ENCODE data around the gene KPNA6.
"Not testable (repeated sequence)": the region's sequence is repeated elsewhere in the genome, so short reads cannot be mapped to it uniquely, and the experiment has no call there.

Gene KPNA6

GRCh38 chr1:32111040-32111623, 3.3 kb downstream of the KPNA6 start:
- in situ Hi-C loops (cut with HindIII; ENCODE audit: low pct_unique_long_range_greater_than_20kb, low sequenced_read_pairs), result no loop called here
- no peak for DNase-seq (ENCODE audit: low read depth in 1 of 2, low spot score in 1 of 2)
- TF ChIP-seq JUND (IDR thresholded peaks at IDR 0.05; ENCODE audit: low read depth), result no peak

GRCh38 chr1:32111789-32112188, 3.9 kb downstream of the KPNA6 start:
- TF ChIP-seq JUND (IDR thresholded peaks at IDR 0.05; ENCODE audit: low read depth), result no peak
- DNase-seq (ENCODE audit: low read depth in 1 of 2, low spot score in 1 of 2), result no peak
- in situ Hi-C loops (cut with HindIII; ENCODE audit: low pct_unique_long_range_greater_than_20kb, low sequenced_read_pairs), result no loop called here

GRCh38 chr1:32112806-32113375, 5.0 kb downstream of the KPNA6 start:
- TF ChIP-seq JUND (IDR thresholded peaks at IDR 0.05; ENCODE audit: low read depth), result no peak
- in situ Hi-C loops (cut with HindIII; ENCODE audit: low pct_unique_long_range_greater_than_20kb, low sequenced_read_pairs), result no loop called here
- no peak for DNase-seq (ENCODE audit: low read depth in 1 of 2, low spot score in 1 of 2)

GRCh38 chr1:32113436-32113835, 5.6 kb downstream of the KPNA6 start:
- in situ Hi-C loops (cut with HindIII; ENCODE audit: low pct_unique_long_range_greater_than_20kb, low sequenced_read_pairs); DNase-seq (ENCODE audit: low read depth in 1 of 2, low spot score in 1 of 2): not testable (repeated sequence)

- TF ChIP-seq JUND (IDR thresholded peaks at IDR 0.05; ENCODE audit: low read depth), result no peak
- DNase-seq (ENCODE audit: low read depth in 1 of 2, low spot score in 1 of 2), result no peak
- in situ Hi-C loops (cut with HindIII; ENCODE audit: low pct_unique_long_range_greater_than_20kb, low sequenced_read_pairs), result no loop called here
Observed at GRCh38 chr1:32114420-32114819, 6.6 kb downstream of the KPNA6 start.

- no peak for TF ChIP-seq JUND (IDR thresholded peaks at IDR 0.05; ENCODE audit: low read depth)
- no peak for DNase-seq (ENCODE audit: low read depth in 1 of 2, low spot score in 1 of 2)
- in situ Hi-C loops (cut with HindIII; ENCODE audit: low pct_unique_long_range_greater_than_20kb, low sequenced_read_pairs), result no loop called here
Observed at GRCh38 chr1:32115496-32115895, 7.6 kb downstream of the KPNA6 start.

- in situ Hi-C loops (cut with HindIII; ENCODE audit: low pct_unique_long_range_greater_than_20kb, low sequenced_read_pairs), result no loop called here
- TF ChIP-seq JUND (IDR thresholded peaks at IDR 0.05; ENCODE audit: low read depth), result no peak
- no peak for DNase-seq (ENCODE audit: low read depth in 1 of 2, low spot score in 1 of 2)
Observed at GRCh38 chr1:32116531-32116930, 8.7 kb downstream of the KPNA6 start.

GRCh38 chr1:32122151-32122550, 14.3 kb downstream of the KPNA6 start:
- in situ Hi-C loops (cut with HindIII; ENCODE audit: low pct_unique_long_range_greater_than_20kb, low sequenced_read_pairs), result no loop called here
- no peak for DNase-seq (ENCODE audit: low read depth in 1 of 2, low spot score in 1 of 2)

GRCh38 chr1:32123361-32123760, 15.5 kb downstream of the KPNA6 start:
- in situ Hi-C loops (cut with HindIII; ENCODE audit: low pct_unique_long_range_greater_than_20kb, low sequenced_read_pairs); DNase-seq (ENCODE audit: low read depth in 1 of 2, low spot score in 1 of 2): not testable (repeated sequence)

More at GRCh38 chr1:32122151-32122550, 14.3 kb downstream of the KPNA6 start:
- no peak for TF ChIP-seq JUND (IDR thresholded peaks at IDR 0.05; ENCODE audit: low read depth)

GRCh38 chr1:32125313-32125712, 17.5 kb downstream of the KPNA6 start:
- TF ChIP-seq JUND (IDR thresholded peaks at IDR 0.05; ENCODE audit: low read depth), result no peak
- no peak for DNase-seq (ENCODE audit: low read depth in 1 of 2, low spot score in 1 of 2)
- in situ Hi-C loops (cut with HindIII; ENCODE audit: low pct_unique_long_range_greater_than_20kb, low sequenced_read_pairs), result no loop called here

- in situ Hi-C loops (cut with HindIII; ENCODE audit: low pct_unique_long_range_greater_than_20kb, low sequenced_read_pairs), result no loop called here
- DNase-seq (ENCODE audit: low read depth in 1 of 2, low spot score in 1 of 2), result no peak
- TF ChIP-seq JUND (IDR thresholded peaks at IDR 0.05; ENCODE audit: low read depth), result no peak
Observed at GRCh38 chr1:32126770-32127169, 18.9 kb downstream of the KPNA6 start.

- no peak for DNase-seq (ENCODE audit: low read depth in 1 of 2, low spot score in 1 of 2)
- no peak for TF ChIP-seq JUND (IDR thresholded peaks at IDR 0.05; ENCODE audit: low read depth)
- in situ Hi-C loops (cut with HindIII; ENCODE audit: low pct_unique_long_range_greater_than_20kb, low sequenced_read_pairs), result no loop called here
Observed at GRCh38 chr1:32127409-32128198, 19.7 kb downstream of the KPNA6 start.

GRCh38 chr1:32128479-32128878, 20.6 kb downstream of the KPNA6 start:
- no peak for DNase-seq (ENCODE audit: low read depth in 1 of 2, low spot score in 1 of 2)
- in situ Hi-C loops (cut with HindIII; ENCODE audit: low pct_unique_long_range_greater_than_20kb, low sequenced_read_pairs), result no loop called here
- no peak for TF ChIP-seq JUND (IDR thresholded peaks at IDR 0.05; ENCODE audit: low read depth)
